GM12878 (cell line): ENCODE results near the gene TOLLIP.

ENCODE experiments used
- CTCF ChIP-seq, 3 experiments: IDR thresholded peaks in 2 of 3; conservative IDR thresholded peaks in 1 of 3; 2 replicates each; pipeline ENCODE4 v1.5.1; 2011; ENCODE audit warnings: low read depth in 3 of 3, low read length in 3 of 3, mild to moderate bottlenecking in 3 of 3, control low read depth in 2 of 3, moderate library complexity in 2 of 3, inconsistent platforms in 1 of 3, mixed read lengths in 1 of 3; ENCODE audit not compliant: control insufficient read depth in 2 of 3, insufficient read depth in 1 of 3; ENCODE audit errors: extremely low read depth in 1 of 3
- EZH2 ChIP-seq: IDR thresholded peaks from 2 replicates; pipeline ENCODE4 v1.6.1; 2012; ENCODE audit warnings: low read depth, mild to moderate bottlenecking, control low read depth, inconsistent platforms, low read length, borderline replicate concordance; ENCODE audit not compliant: control insufficient read depth
- KDM1A ChIP-seq: fragments of 200-600 bp; sonication (generic); IDR thresholded peaks from 2 replicates; pipeline ENCODE4 v1.6.1; 2016; ENCODE audit warnings: borderline replicate concordance
- STAT3 ChIP-seq: IDR thresholded peaks from 2 replicates; pipeline ENCODE4 v1.6.1; 2011; ENCODE audit warnings: low read depth, low read length, improper control_type of control experiment
- TAF1 ChIP-seq: IDR thresholded peaks from 2 replicates; pipeline ENCODE4 v1.6.1; 2011; ENCODE audit warnings: mild to moderate bottlenecking, low read depth, low read length, borderline replicate concordance
- TF ChIP-seq, protein P1 (sequence below): IDR thresholded peaks from 2 replicates; pipeline ENCODE4 v1.6.1; 2012; ENCODE audit warnings: low read depth, low read length, improper control_type of control experiment
- TF ChIP-seq, protein P2 (sequence below): IDR thresholded peaks from 2 replicates; pipeline ENCODE4 v1.6.1; 2012; ENCODE audit warnings: low read length, inconsistent platforms
- TF ChIP-seq, protein P3 (sequence below): IDR thresholded peaks from 2 replicates; pipeline ENCODE4 v1.6.1; 2011; ENCODE audit warnings: borderline replicate concordance, low read depth, mild to moderate bottlenecking, moderate library complexity, mixed read lengths, low read length; ENCODE audit not compliant: insufficient read depth; ENCODE audit errors: extremely low read length

- TF ChIP-seq, protein P1, sequence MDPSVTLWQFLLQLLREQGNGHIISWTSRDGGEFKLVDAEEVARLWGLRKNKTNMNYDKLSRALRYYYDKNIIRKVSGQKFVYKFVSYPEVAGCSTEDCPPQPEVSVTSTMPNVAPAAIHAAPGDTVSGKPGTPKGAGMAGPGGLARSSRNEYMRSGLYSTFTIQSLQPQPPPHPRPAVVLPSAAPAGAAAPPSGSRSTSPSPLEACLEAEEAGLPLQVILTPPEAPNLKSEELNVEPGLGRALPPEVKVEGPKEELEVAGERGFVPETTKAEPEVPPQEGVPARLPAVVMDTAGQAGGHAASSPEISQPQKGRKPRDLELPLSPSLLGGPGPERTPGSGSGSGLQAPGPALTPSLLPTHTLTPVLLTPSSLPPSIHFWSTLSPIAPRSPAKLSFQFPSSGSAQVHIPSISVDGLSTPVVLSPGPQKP = no peak
- TF ChIP-seq, protein P2, sequence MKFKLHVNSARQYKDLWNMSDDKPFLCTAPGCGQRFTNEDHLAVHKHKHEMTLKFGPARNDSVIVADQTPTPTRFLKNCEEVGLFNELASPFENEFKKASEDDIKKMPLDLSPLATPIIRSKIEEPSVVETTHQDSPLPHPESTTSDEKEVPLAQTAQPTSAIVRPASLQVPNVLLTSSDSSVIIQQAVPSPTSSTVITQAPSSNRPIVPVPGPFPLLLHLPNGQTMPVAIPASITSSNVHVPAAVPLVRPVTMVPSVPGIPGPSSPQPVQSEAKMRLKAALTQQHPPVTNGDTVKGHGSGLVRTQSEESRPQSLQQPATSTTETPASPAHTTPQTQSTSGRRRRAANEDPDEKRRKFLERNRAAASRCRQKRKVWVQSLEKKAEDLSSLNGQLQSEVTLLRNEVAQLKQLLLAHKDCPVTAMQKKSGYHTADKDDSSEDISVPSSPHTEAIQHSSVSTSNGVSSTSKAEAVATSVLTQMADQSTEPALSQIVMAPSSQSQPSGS = no peak
- no peak for TF ChIP-seq KDM1A
- no peak for TF ChIP-seq EZH2
- TF ChIP-seq TAF1 = no peak
- TF ChIP-seq, protein P3, sequence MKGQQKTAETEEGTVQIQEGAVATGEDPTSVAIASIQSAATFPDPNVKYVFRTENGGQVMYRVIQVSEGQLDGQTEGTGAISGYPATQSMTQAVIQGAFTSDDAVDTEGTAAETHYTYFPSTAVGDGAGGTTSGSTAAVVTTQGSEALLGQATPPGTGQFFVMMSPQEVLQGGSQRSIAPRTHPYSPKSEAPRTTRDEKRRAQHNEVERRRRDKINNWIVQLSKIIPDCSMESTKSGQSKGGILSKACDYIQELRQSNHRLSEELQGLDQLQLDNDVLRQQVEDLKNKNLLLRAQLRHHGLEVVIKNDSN = no peak
- 0 out of 6 replicates have a peak, but pooled peaks of 1 of the 3 experiments have one; percentile 9 for TF ChIP-seq CTCF (IDR thresholded peaks at IDR 0.05 in 2 of 3, conservative IDR thresholded peaks at IDR 0.05 in 1 of 3; ENCODE audit: control insufficient read depth in 2 of 3, extremely low read depth in 1 of 3, insufficient read depth in 1 of 3, low read depth in 3 of 3, low read length in 3 of 3)
- TF ChIP-seq STAT3 = no peak
These were observed 83.0 kb downstream of the TOLLIP start for GRCh38 chr11:1226226-1226985.
